ENCODE data around the gene UBE2M.

The UBE2M gene

GRCh38 chr19:58555369-58555885, 3.0 kb downstream of the UBE2M start:
- H3K4me3 ChIP-seq (ENCODE audit: low read length), result peak overlapping the region; percentile 37; the same call in 1 of the 2 replicates
- no peak for TF ChIP-seq ZNF274 (IDR thresholded peaks at IDR 0.05; ENCODE audit: low read depth, low read length)

GRCh38 chr19:58554494-58555368, 3.7 kb downstream of the UBE2M start, which contains the start of gene CHMP2A:
TSS of gene CHMP2A (minus strand) at chr19:58555105. CDS start at chr19:58554212, 893 bp downstream.
- TF ChIP-seq ZNF274 (IDR thresholded peaks at IDR 0.05; ENCODE audit: low read depth, low read length), result no peak

GRCh38 chr19:58553799-58554493, 4.5 kb downstream of the UBE2M start:
- peak overlapping the region; percentile 78 for H3K4me3 ChIP-seq (ENCODE audit: low read length)
- no peak for TF ChIP-seq ZNF274 (IDR thresholded peaks at IDR 0.05; ENCODE audit: low read depth, low read length)

More at GRCh38 chr19:58554494-58555368, 3.7 kb downstream of the UBE2M start, which contains the start of gene CHMP2A:
- peak within 1 kb of the TSS; percentile 78 for H3K4me3 ChIP-seq (ENCODE audit: low read length)

DNA sequence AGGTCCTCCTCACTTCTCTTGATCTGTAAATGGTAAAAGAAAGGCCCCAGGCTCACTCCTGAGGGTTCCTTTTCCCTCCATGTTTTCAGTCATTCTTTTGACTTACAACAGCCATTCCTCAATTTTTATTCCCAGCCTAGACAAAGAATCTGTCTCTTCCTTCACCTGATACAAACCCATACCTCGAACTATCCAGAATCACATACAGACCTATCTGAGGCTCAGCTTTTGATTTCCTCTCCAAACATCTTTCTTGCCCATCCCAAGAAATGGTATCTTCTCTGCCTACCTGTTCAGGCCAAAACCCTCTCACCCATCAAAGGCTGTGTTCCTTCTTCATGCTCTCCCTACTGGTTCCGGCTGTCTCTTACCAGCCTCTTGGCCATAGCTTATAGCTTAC, 5.8 kb downstream of the UBE2M start:
- TF ChIP-seq ZNF274 (IDR thresholded peaks at IDR 0.05; ENCODE audit: low read depth, low read length), result no peak
- H3K4me3 ChIP-seq (ENCODE audit: low read length), result no peak overlapping the region

- TF ChIP-seq ZNF274 (IDR thresholded peaks at IDR 0.05; ENCODE audit: low read depth, low read length), result no peak
- H3K4me3 ChIP-seq (ENCODE audit: low read length), result no peak overlapping the region
These were observed 6.6 kb downstream of the UBE2M start for GRCh38 chr19:58551577-58552471.

- no peak for TF ChIP-seq ZNF274 (IDR thresholded peaks at IDR 0.05; ENCODE audit: low read depth, low read length)
- no peak overlapping the region for H3K4me3 ChIP-seq (ENCODE audit: low read length)
These were observed 7.3 kb downstream of the UBE2M start for GRCh38 chr19:58551123-58551497.

- no peak overlapping the region for H3K4me3 ChIP-seq (ENCODE audit: low read length)
- peak; percentile 15; the same call in 1 of the 2 replicates for TF ChIP-seq ZNF274 (IDR thresholded peaks at IDR 0.05; ENCODE audit: low read depth, low read length)
These were observed 7.9 kb downstream of the UBE2M start for GRCh38 chr19:58550362-58551122.

DNA sequence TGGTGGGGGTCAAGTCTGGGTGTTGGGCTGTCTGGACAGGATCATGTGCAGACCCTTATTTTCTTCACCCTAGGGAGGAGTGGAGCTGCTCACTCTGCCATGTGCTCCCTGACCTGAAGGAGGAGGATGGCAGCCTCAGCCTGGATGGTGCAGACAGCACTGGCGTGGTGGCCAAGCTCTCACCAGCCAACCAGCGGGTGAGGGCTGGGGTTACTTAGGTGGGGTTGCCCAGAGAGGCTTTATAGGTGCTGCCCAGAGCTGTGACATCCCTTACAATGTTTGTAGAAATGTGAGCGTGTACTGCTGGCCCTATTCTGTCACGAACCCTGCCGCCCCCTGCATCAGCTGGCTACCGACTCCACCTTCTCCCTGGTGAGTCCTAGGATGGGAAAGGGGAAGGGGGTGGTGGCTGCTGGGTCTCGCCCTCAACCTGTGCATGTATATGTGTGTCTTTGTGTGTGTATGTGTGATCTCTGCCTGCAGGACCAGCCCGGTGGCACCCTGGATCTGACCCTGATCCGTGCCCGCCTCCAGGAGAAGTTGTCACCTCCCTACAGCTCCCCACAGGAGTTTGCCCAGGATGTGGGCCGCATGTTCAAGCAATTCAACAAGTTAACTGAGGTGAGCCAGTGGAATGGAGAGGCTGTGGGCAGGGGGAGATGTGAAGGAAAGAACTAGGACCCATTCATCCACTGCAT, 8.6 kb downstream of the UBE2M start:
- TF ChIP-seq ZNF274 (IDR thresholded peaks at IDR 0.05; ENCODE audit: low read depth, low read length), result peak; percentile 57; the same call in 1 of the 2 replicates
- no peak overlapping the region for H3K4me3 ChIP-seq (ENCODE audit: low read length)

GRCh38 chr19:58548859-58549663, 9.3 kb downstream of the UBE2M start:
- H3K4me3 ChIP-seq (ENCODE audit: low read length), result no peak overlapping the region
- peak; percentile 68; the same call in 1 of the 2 replicates for TF ChIP-seq ZNF274 (IDR thresholded peaks at IDR 0.05; ENCODE audit: low read depth, low read length)

GRCh38 chr19:58547323-58548312, 10.8 kb downstream of the UBE2M start:
- no peak overlapping the region for H3K4me3 ChIP-seq (ENCODE audit: low read length)

More at GRCh38 chr19:58547323-58548312, 10.8 kb downstream of the UBE2M start:
- peak; percentile 67; the same call in 1 of the 2 replicates for TF ChIP-seq ZNF274 (IDR thresholded peaks at IDR 0.05; ENCODE audit: low read depth, low read length)

All from GM08714 (cell line).